Colonic mucosa (tissue), 4 donors: Measurements from ENCODE around the gene LRMDA. TPM values are rescaled to one million over a fixed set of nuclear protein-coding genes. Genes with fewer than 3 reads are reported as not detected.
"Not testable (repeated sequence)": the region's sequence is repeated elsewhere in the genome, so short reads cannot be mapped to it uniquely, and the experiment has no call there.

Experiments used
- DNase-seq: peaks from one replicate; pipeline ENCODE4 v3.0.0-alpha.2; 2020
- H3K27ac ChIP-seq: fragments of 200-600 bp; one replicate; pipeline ENCODE4 v1.8.0; 2021
- H3K27me3 ChIP-seq: fragments of 200-600 bp; one replicate; pipeline ENCODE4 v1.8.0; 2021
- H3K36me3 ChIP-seq: fragments of 200-600 bp; one replicate; pipeline ENCODE4 v1.8.0; 2021
- H3K4me1 ChIP-seq: fragments of 200-600 bp; one replicate; pipeline ENCODE4 v1.8.0; 2021; ENCODE audit warnings: mild to moderate bottlenecking
- H3K4me3 ChIP-seq: fragments of 200-600 bp; one replicate; pipeline ENCODE4 v1.8.0; 2021
- H3K9ac ChIP-seq, 2 donors: one replicate each; pipeline ENCODE4 v1.7.0; 2013; ENCODE audit warnings: control low read depth in 2 of 2, low read depth in 2 of 2, low read length in 2 of 2
- H3K9me3 ChIP-seq: fragments of 200-600 bp; one replicate; pipeline ENCODE4 v1.8.0; 2021
- intact Hi-C: fragments of 100-400 bp; cut with DNase I; formaldehyde crosslinking; loops from one replicate; pipeline ENCODE4 v1.14.1; 2022
- total RNA-seq, 2 donors: library from RNA; stranded (reverse); fragmentation: NEBNext Ultra II Directional in 1 of 2; extraction: Animal tissue kit (Norgen Biotek cat#: 25700) in 1 of 2; gene quantifications; one replicate each; pipeline ENCODE4 v1.2.1, GENCODE V29; 2021
- TF ChIP-seq, protein P1 (sequence below): fragments of 200-600 bp; IDR thresholded peaks from one replicate; pipeline ENCODE4 v1.8.0; 2022; ENCODE audit warnings: antibody characterized with exemption, mild to moderate bottlenecking
- donor health status: healthy.
- donor health status: DM: no; HTN: no; CAD: no.
- donor health status: DM: no; HTN: no; CAD: no.

The LRMDA gene
- total RNA-seq, 2 donors from 2014 or later, result 2.5 to 5.2 TPM

GRCh38 chr10:75740541-75740940 lies 309.1 kb downstream of the LRMDA start:
- intact Hi-C loops, result no loop called here
- TF ChIP-seq, protein P1, sequence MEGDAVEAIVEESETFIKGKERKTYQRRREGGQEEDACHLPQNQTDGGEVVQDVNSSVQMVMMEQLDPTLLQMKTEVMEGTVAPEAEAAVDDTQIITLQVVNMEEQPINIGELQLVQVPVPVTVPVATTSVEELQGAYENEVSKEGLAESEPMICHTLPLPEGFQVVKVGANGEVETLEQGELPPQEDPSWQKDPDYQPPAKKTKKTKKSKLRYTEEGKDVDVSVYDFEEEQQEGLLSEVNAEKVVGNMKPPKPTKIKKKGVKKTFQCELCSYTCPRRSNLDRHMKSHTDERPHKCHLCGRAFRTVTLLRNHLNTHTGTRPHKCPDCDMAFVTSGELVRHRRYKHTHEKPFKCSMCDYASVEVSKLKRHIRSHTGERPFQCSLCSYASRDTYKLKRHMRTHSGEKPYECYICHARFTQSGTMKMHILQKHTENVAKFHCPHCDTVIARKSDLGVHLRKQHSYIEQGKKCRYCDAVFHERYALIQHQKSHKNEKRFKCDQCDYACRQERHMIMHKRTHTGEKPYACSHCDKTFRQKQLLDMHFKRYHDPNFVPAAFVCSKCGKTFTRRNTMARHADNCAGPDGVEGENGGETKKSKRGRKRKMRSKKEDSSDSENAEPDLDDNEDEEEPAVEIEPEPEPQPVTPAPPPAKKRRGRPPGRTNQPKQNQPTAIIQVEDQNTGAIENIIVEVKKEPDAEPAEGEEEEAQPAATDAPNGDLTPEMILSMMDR, result no peak
- Histone ChIP-seq H3K9me3 (no peaks in the 10 kb centered on the region), H3K36me3 (no peaks in the 10 kb centered on the region), H3K27ac (no peak overlapping the region), H3K4me3 (no peak overlapping the region), H3K4me1 (no peaks in the 10 kb centered on the region), H3K9ac (no peak overlapping the region), H3K27me3 (no peaks in the 10 kb centered on the region)
- DNase-seq, result no peak

GRCh38 chr10:75742355-75742754 lies 310.9 kb downstream of the LRMDA start:
- Histone ChIP-seq H3K27me3 (no peaks in the 10 kb centered on the region), H3K36me3 (no peaks in the 10 kb centered on the region), H3K4me1 (no peaks in the 10 kb centered on the region), H3K27ac (no peak overlapping the region), H3K4me3 (no peak overlapping the region), H3K9me3 (no peaks in the 10 kb centered on the region), H3K9ac (no peak overlapping the region)
- TF ChIP-seq, protein P1, result no peak
- intact Hi-C loops, result no loop called here
- no peak for DNase-seq

GRCh38 chr10:75743291-75743778 lies 311.9 kb downstream of the LRMDA start:
- H3K9ac ChIP-seq, result no peak overlapping the region
- H3K9me3 ChIP-seq, result no peaks in the 10 kb centered on the region
- TF ChIP-seq, protein P1, result no peak
- no peak overlapping the region for H3K27ac ChIP-seq
- no peak overlapping the region for H3K4me3 ChIP-seq
- H3K36me3 ChIP-seq, result no peaks in the 10 kb centered on the region
- no peak for DNase-seq
- no peaks in the 10 kb centered on the region for H3K27me3 ChIP-seq
- intact Hi-C loops, result no loop called here
- no peaks in the 10 kb centered on the region for H3K4me1 ChIP-seq

DNA sequence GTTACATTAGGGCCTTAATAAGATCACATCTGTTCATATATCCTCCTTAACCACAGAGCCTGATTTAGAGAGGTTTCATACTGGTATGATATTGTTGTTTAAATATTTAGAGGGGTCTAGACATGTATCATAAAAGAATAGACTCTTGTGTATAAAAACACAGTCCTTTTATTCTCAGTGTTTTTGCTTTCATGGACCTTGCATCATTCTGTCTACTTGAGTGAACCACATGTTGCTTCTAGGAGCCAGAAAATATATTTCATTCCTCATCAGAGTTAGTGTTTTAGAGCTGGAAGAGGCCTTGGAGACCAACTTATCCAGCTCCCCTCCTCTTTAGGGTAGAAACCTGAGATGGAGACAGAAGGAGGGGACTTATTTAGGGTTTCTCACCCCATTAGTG lies 312.8 kb downstream of the LRMDA start:
- TF ChIP-seq, protein P1, result no peak
- Histone ChIP-seq H3K9ac (no peak overlapping the region), H3K27me3 (no peaks in the 10 kb centered on the region), H3K9me3 (no peaks in the 10 kb centered on the region), H3K27ac (no peak overlapping the region), H3K4me1 (no peaks in the 10 kb centered on the region), H3K4me3 (no peak overlapping the region), H3K36me3 (no peaks in the 10 kb centered on the region)
- no peak for DNase-seq
- intact Hi-C loops, result no loop called here

DNA sequence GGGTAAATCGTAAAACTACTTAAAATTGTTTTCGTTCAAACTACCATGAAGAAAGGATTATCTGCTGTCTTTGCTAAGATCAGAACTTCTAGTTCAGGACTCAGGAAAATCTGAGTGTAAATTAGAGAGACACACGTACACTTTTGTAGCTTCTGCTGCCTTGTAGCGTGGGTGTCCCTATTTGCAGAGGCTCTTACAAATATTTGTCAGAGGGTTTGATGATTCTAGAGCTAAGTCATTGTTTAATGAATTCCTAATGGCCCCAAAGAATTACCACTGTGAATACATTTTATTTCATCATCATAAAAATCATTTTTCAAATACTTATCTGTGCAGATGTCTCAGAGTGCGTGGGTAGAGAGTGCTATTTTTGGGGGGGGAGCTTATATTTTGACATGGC lies 314.9 kb downstream of the LRMDA start:
- intact Hi-C loops, result no loop called here
- no peak for DNase-seq
- TF ChIP-seq, protein P1, result no peak
- Histone ChIP-seq H3K27ac (no peak overlapping the region), H3K9ac (no peak overlapping the region), H3K4me1 (no peaks in the 10 kb centered on the region), H3K9me3 (no peaks in the 10 kb centered on the region), H3K4me3 (no peak overlapping the region), H3K36me3 (no peaks in the 10 kb centered on the region), H3K27me3 (no peaks in the 10 kb centered on the region)

DNA sequence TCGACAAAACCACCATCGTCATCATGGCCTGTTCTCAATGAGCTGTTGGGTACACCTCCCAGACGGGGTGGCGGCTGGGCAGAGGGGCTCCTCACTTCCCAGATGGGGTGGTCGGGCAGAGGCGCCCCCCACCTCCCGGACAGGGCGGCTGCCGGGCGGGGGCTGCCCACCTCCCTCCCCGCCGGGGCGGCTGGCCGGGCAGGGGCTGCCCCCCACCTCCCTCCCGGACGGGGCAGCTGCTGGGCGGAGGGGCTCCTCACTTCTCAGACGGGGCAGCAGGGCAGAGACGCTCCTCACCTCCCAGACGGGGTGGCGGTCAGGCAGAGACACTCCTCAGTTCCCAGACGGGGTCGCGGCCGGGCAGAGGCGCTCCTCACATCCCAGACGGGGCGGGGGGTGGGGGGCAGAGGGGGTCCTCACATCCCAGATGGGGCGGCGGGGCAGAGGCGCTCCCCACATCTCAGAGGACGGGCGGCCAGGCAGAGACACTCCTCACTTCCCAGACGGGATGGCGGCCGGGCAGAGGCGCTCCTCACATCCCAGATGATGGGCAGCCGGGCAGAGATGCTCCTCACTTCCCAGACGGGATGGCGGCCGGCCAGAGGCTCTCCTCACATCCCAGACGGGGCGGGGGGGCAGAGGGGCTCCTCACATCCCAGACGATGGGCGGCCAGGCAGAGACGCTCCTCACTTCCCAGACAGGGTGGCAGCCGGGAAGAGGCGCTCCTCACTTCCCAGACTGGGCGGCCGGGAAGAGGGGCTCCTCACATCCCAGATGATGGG lies 318.9 kb downstream of the LRMDA start:
- H3K4me3 ChIP-seq, H3K9ac ChIP-seq, H3K27me3 ChIP-seq, H3K9me3 ChIP-seq, H3K27ac ChIP-seq, H3K36me3 ChIP-seq, intact Hi-C loops, H3K4me1 ChIP-seq, DNase-seq: not testable (repeated sequence)
